IPS DF 4.7 (cell line): ENCODE results near the gene EXOC4.

Source experiments
- DNase-seq: peaks from one replicate; pipeline ENCODE4 v3.0.0-alpha.2; 2013; ENCODE audit warnings: low spot score; ENCODE audit errors: extremely low read depth

The EXOC4 gene

DNA sequence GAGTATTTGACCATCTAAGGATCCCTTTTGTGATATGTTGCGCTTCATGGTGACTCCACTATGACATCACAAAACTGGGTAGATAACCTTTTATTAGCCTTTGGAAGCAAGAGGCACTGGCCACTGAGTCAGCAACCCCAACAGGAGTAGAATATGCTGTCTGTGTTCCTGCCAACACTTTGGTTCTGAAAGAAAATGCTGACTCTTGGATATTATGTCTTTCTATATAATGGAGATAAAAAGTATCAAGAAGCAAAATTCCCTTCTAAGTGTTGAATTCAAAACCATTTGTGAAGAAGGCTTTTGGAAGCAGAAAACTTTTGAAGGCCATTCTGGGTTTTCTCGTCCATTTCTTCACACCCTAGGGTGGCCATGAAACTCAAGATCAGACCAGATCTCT is 528.0 kb downstream of the EXOC4 start:
- no peak for DNase-seq

DNA sequence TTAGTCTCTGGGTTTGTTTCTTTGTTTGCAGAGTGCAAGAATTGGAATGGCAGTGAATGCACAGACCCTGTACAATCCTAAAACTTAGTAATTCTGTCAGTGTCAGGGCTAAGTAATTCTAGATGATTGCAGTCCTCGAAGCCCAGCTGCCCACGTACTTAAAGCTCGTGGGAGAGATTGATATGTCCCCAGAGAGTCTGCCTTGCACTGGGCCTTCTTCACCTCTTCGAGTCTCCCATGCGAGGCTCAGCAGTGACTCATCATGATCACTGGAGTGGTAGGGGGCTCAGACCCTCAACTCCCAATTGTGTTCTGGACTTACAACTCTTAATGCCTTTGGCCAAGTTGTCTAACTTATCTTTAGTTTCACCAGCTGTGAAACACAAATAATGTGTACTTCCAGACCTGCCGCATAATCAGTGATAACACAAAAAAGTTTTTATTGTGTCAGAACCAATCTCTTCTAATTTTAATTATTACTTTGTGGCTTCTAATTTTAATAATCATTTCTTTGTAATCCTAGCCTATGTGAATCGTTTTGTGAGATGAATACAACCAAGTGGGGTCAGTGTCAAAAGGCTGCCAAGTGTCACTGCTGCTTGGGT is 528.7 kb downstream of the EXOC4 start:
- no peak for DNase-seq

DNA sequence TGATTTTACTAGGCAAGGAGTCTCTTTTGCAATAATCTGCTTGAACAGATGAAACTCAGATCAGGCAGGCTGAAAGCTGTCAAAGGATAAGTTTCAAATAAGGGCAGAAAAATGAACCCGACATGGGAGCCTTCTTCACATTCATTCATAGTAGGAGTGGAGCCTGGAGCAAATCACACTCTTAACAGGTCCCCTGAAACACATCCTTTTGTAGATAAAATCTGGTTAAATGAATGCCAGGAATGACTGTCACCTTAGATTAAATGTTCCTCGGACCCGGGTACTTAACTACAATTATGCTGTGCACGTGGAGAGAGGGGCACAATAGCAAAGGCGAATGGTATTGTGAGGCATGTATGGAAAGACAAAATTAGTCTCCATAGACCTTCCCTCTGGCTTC is 529.6 kb downstream of the EXOC4 start:
- DNase-seq: no peak

DNA sequence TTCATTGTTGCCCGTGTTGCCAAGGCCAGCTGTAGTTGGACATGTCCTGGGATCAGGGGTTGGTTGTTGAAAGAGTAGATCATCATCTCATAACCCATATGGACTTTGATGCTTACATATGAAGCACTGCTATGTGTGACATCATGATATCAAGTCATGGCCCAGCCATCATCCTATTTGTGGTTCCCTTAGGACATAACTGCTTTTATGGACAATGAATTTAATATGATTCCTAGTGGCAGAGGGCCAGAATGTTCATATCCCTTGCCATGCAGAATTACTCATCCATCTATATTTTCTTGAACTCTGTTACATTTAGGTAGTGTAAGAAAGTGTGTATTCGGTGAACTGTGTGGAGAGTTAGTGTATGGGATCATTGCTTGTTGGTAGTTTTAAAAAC is 530.4 kb downstream of the EXOC4 start:
- DNase-seq: no peak

- DNase-seq: no peak
Observed at GRCh38 chr7:133784486-133785001, 531.7 kb downstream of the EXOC4 start.

GRCh38 chr7:133786401-133786937 is 533.6 kb downstream of the EXOC4 start:
- DNase-seq: no peak

- no peak for DNase-seq
Observed at GRCh38 chr7:133789974-133790373, 537.1 kb downstream of the EXOC4 start.

- no peak for DNase-seq
Observed at GRCh38 chr7:133790911-133791310, 538.0 kb downstream of the EXOC4 start.

DNA sequence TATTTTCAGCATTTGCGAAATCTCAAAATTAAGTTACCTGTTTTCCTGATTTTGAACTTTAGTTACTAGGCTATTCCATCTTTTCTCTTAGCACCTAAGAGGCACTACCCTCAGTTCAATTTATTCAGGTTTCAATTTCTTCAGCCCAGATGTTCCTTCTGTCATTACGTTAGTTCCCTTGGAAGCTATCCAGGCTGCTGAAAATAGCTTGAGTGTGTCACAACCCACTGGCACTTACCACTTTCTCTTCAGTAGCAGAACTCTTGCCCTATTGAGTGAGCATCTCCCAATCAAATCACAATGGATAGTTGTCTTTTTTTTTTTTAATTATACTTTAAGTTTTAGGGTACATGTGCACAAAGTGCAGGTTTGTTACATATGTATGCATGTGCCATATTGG is 541.6 kb downstream of the EXOC4 start:
- no peak for DNase-seq

DNA sequence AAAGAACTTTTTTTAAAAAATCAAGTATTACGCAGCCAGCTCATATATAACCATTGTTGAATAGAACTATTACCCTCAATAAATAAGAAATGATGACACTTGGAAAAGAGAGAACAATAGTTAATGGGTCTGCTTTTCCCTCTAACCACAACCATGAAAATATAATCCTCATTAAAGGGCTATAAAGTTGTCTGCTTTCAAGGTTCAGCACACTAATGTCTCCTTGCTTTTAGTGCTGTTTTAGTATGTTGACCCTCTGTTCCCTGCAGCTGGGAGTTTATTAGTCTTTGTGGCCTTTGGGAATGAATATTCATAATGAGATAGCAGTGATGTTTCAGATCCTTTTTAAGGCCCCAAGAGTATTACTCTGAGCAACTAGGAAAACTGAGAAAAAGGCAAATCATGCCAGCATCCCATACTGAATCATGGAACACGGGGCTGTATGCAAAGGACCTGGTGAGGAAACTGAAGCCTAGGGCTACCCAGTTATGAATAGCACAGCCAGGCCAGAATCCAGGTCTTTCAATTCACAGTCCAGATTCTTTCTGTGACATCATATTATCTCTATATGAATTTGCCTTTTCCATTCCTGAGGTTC is 542.3 kb downstream of the EXOC4 start:
- no peak for DNase-seq

DNA sequence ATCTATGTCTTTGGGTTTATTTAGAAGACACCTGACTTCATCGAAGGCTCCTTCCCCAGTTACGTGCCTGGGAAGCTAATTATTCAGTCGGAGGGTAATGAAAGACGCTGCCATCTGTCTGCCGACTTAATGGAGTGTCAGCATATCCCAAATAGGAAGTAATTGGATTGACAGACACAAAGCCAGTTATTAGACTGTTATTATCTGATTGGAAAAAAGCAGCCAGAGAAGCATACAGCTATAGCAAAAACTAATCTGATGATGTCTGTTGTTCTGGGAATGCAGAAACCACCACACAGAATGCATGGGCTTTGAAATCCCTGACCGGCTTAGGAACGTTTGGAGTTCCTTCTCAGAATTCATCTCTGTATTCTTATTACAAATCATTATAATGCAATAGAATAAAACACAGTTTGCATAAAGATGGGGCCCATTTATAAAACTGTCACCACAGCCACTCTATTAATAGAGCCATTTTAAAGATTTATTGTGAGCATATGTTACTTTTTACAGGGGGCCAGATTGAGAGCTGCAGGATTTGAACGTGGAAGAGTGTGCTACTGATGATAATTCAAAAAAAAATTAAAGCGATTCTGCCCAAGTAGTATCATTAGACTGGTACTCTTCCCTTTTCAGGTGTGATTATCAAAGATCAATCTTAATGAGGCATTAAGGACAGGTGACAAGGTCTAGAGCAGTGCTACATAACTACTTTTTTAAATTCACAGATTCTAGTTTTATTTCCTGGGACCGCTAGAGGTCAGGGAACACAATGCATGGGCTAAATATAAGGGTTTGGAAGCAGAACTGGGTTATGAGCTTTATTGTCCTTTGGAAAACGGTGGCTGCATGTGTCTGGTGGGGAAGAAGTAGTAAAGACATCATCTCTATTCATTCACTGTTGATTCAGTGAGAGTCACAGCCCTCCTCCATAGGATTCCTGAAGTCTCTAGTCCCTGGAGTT is 544.2 kb downstream of the EXOC4 start:
- no peak for DNase-seq

DNA sequence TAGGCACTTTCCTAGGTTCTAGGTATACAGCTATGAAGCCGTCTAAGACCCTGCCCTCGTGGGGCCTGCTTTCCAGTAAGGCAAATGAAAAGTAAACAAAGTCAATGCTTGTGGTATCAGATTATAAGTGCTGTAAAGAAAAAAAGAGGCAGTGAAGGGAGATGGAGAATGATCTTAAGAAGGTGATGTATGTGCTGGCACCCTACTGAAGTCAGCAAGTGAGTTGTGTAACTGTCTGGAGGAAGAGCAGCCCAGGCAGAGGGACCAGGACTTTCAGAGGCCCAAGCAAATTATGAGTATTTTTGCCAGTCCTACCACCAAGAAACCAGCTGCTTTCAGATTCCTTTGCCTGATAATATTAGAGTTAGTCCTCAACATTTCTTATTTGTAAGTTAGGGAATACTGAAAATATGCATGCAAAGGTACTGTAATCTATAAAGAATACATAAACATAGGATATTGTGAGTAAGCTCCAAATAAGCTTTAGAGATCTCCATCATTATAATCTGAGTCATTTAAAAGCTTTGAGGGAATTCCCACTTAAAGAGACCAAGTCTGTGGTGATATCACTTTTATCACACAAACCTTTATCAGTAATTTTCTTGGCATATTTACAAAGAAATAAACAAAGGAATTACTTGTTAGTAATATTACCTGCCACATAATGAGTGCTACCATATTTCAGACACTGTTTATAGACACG is 545.1 kb downstream of the EXOC4 start:
- DNase-seq: no peak

DNA sequence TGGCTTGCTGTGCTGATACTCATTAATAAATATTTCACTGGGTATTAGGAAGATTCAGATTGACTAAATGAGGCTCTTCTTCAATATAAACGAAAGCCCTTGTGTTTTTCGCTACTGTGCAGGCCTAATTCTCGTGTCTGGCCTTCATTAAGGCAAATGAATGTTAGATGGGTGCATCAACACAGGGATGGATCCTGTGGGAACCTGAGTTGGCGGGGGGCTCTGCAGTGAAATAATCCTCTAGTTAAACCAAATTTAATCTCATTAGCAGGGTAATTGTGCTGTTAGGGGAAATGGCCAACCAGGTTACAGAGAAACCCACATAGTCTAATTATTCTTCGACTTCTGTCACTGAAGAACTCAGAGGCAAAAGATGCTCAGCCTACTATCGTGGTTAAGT is 548.5 kb downstream of the EXOC4 start:
- DNase-seq: no peak

GRCh38 chr7:133804127-133804526 is 551.2 kb downstream of the EXOC4 start:
- no peak for DNase-seq

- DNase-seq: no peak
Observed at GRCh38 chr7:133805426-133805825, 552.5 kb downstream of the EXOC4 start.

DNA sequence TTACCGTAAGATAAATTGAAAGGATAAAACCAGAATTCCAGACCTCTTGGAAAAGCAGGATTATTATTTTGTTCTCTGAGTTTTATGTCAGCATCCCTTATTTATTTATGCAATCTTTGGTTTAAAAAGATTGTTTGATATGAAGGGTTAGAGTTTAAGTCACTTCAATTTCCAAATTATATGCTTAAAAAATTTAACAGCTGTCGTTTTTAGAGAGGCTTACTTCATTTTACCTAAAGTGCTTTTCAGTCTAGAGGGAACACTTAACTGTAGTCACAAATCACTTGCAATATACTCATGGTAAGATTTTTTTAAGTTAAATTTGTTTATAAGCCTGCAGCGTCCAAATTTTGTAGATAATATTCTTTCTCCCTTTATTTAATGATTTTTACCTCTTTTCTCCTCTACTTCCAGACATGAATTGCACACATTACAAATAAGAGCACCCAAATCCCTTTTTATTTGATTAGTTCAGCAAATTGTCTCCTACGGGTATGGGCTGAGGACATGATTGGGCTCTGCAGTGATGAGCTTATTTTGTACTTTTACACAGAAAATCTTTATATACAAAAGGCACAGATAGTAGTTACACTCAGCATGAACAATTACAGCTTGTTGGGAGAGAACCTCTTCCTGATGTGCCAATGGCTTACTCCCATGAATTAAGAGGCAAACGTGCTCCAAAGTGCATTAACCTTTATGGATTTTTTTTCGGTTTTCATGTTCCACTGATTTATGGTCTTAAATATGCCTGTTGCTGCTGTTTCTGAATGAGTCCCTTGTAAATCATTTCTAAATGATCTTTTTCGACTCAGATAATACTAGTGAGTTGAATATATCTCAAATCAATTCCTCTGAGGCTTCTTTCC is 555.0 kb downstream of the EXOC4 start:
- DNase-seq: no peak

- no peak for DNase-seq
Observed at GRCh38 chr7:133808493-133808866, 555.6 kb downstream of the EXOC4 start.

DNA sequence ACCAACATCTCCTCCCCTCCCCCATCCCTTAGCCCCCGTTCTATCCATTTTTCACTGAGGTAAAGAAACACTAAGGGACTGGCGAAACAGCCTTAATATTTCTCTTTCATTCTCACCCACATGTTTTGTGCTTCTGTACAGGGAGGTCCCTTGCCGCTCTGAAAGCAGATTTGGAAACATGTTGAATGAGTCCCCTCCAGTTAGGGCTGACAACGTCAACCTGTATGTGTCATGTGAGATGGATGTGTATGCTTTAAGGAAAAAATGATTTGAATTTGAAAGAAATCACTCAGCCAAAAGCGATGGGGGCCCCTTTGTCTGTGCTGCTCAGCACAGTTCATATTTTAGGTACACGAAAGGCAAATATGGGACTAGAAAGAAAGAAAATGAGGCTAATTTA is 560.0 kb downstream of the EXOC4 start:
- no peak for DNase-seq

DNA sequence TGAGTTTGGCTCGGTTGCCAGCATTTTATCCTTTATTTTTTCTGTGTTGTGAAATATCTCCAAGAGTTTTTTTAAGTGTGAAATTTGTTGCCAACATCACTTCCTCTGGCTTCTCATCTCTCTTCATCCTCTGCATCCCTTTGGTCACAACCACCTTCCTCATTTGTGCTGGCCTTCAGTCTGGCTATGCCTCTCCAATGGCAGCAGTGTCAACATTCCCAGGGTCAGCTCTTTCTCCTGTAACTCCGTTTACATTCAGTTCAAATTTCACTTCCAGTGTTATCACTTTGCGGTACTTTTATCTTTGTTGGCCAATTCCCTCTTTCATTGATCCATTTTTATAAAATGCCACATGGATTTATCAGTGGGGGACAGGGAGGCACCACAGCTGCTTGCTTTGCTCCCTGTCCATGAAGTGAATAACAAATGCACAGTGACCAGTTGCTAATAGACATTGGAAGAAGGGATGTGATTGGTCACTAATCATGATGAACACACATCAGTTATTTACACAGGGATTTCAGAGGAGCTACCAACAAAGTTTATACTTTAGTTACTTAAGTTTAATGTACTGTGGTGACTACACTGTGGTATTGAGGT is 562.8 kb downstream of the EXOC4 start:
- no peak for DNase-seq

GRCh38 chr7:133819695-133820094 is 566.8 kb downstream of the EXOC4 start:
- no peak for DNase-seq
